C4-2B (cell line): ENCODE data around the gene ALKBH7.

Experiments used
- H3K27ac ChIP-seq: fragments of 450-650 bp; 2 replicates; pipeline ENCODE4 v1.5.1; 2017
- CTCF ChIP-seq: fragments of 450-650 bp; conservative IDR thresholded peaks from 2 replicates; pipeline ENCODE4 v1.5.1; 2017; ENCODE audit warnings: mild to moderate bottlenecking
- ZFX ChIP-seq: fragments of 450-650 bp; IDR thresholded peaks from 2 replicates; pipeline ENCODE4 v1.6.1; 2017

Gene ALKBH7

GRCh38 chr19:6381030-6381750 is 8.6 kb downstream of the ALKBH7 start:
- no peak overlapping the region for H3K27ac ChIP-seq
- TF ChIP-seq CTCF (no peak), ZFX (no peak)

- TF ChIP-seq ZFX (no peak), CTCF (no peak)
- H3K27ac ChIP-seq = no peak overlapping the region
Observed at GRCh38 chr19:6383188-6383587, 10.6 kb downstream of the ALKBH7 start.

GRCh38 chr19:6384381-6384780 is 11.8 kb downstream of the ALKBH7 start:
- TF ChIP-seq CTCF (no peak), ZFX (no peak)
- no peak overlapping the region for H3K27ac ChIP-seq

GRCh38 chr19:6387372-6387771 is 14.8 kb downstream of the ALKBH7 start:
- TF ChIP-seq ZFX = no peak
- TF ChIP-seq CTCF = no peak

GRCh38 chr19:6392221-6393073 is 19.9 kb downstream of the ALKBH7 start:
- TF ChIP-seq CTCF (no peak), ZFX (no peak)
- peak overlapping the region; percentile 84 for H3K27ac ChIP-seq

More at GRCh38 chr19:6387372-6387771, 14.8 kb downstream of the ALKBH7 start:
- no peak overlapping the region for H3K27ac ChIP-seq

GRCh38 chr19:6393074-6393982 is 20.7 kb downstream of the ALKBH7 start, which contains the start of gene GTF2F1:
Gene GTF2F1 (minus strand): TSS chr19:6393164. CDS start chr19:6392995, 169 bp downstream.
- H3K27ac ChIP-seq = peak within 1 kb of the TSS; percentile 84
- TF ChIP-seq CTCF = no peak
- TF ChIP-seq ZFX = peak; percentile 59; the same call in 1 of the 2 replicates
